SK-N-SH treated with all-trans-retinoic acid at 6 μM for 48 hours (cell line): ENCODE measurements around the gene TNFRSF9.

Experiments
- ATAC-seq: fragments of 200-7000 bp; cut with Tn5 transposase; 3 replicates; pipeline ENCODE4 v1.9.1; 2020; ENCODE audit warnings: mild to moderate bottlenecking, moderate library complexity
- ARNTL ChIP-seq: fragments of 450-650 bp; formaldehyde crosslinking; IDR thresholded peaks from 2 replicates; pipeline ENCODE4 v1.5.0; 2020; ENCODE audit warnings: low read depth, mild to moderate bottlenecking, moderate library complexity, borderline replicate concordance
- CREB5 ChIP-seq: fragments of 250-450 bp; sonication (Bioruptor Pico); IDR thresholded peaks from 2 replicates; pipeline ENCODE4 v1.5.1; 2020; ENCODE audit warnings: low read depth, mild to moderate bottlenecking, moderate library complexity
- CSDC2 ChIP-seq: fragments of 250-450 bp; sonication (Bioruptor Pico); IDR thresholded peaks from 2 replicates; pipeline ENCODE4 v1.5.0; 2020; ENCODE audit warnings: mild to moderate bottlenecking, moderate library complexity
- CSRNP3 ChIP-seq: fragments of 250-450 bp; sonication (Bioruptor Pico); IDR thresholded peaks from 2 replicates; pipeline ENCODE4 v1.5.1; 2021; ENCODE audit warnings: mild to moderate bottlenecking, moderate library complexity
- ESRRG ChIP-seq: fragments of 250-450 bp; sonication (Bioruptor Pico); IDR thresholded peaks from 2 replicates; pipeline ENCODE4 v1.6.1; 2021; ENCODE audit warnings: mild to moderate bottlenecking
- GLIS3 ChIP-seq: fragments of 250-450 bp; sonication (Bioruptor Pico); IDR thresholded peaks from 2 replicates; pipeline ENCODE4 v1.5.0; 2020; ENCODE audit warnings: mild to moderate bottlenecking, moderate library complexity
- ISL1 ChIP-seq: fragments of 250-450 bp; sonication (Bioruptor Pico); IDR thresholded peaks from 2 replicates; pipeline ENCODE4 v2.1.2; 2022; ENCODE audit warnings: mild to moderate bottlenecking, moderate library complexity
- OSR1 ChIP-seq: fragments of 250-450 bp; sonication (Bioruptor Pico); IDR thresholded peaks from 2 replicates; pipeline ENCODE4 v1.8.0; 2022; ENCODE audit warnings: moderate library complexity, mild to moderate bottlenecking, inconsistent platforms
- PATZ1 ChIP-seq: fragments of 250-450 bp; sonication (Bioruptor Pico); IDR thresholded peaks from 2 replicates; pipeline ENCODE4 v1.8.0; 2020; ENCODE audit warnings: mild to moderate bottlenecking, moderate library complexity, borderline replicate concordance
- POU6F1 ChIP-seq: fragments of 250-450 bp; sonication (Bioruptor Pico); IDR thresholded peaks from 2 replicates; pipeline ENCODE4 v1.8.0; 2021; ENCODE audit warnings: low read depth, mild to moderate bottlenecking, moderate library complexity, borderline replicate concordance
- PPARA ChIP-seq: fragments of 250-450 bp; sonication (Bioruptor Pico); IDR thresholded peaks from 2 replicates; pipeline ENCODE4 v1.5.0; 2020; ENCODE audit warnings: mild to moderate bottlenecking, borderline replicate concordance
- SNAI2 ChIP-seq: fragments of 250-450 bp; sonication (Bioruptor Pico); IDR thresholded peaks from 2 replicates; pipeline ENCODE4 v1.5.0; 2020; ENCODE audit warnings: mild to moderate bottlenecking, moderate library complexity
- TCF4 ChIP-seq: fragments of 250-450 bp; sonication (Bioruptor Pico); IDR thresholded peaks from 2 replicates; pipeline ENCODE4 v1.8.0; 2021; ENCODE audit warnings: mild to moderate bottlenecking, moderate library complexity, borderline replicate concordance
- TOX ChIP-seq: fragments of 250-450 bp; sonication (Bioruptor Pico); IDR thresholded peaks from 2 replicates; pipeline ENCODE4 v1.8.0; 2021; ENCODE audit warnings: mild to moderate bottlenecking, moderate library complexity, borderline replicate concordance
- ZC3H10 ChIP-seq: fragments of 250-450 bp; sonication (Bioruptor Pico); IDR thresholded peaks from 2 replicates; pipeline ENCODE4 v1.5.1; 2021; ENCODE audit warnings: mild to moderate bottlenecking, moderate library complexity
- ZFP3 ChIP-seq: fragments of 250-450 bp; sonication (Bioruptor Pico); IDR thresholded peaks from 2 replicates; pipeline ENCODE4 v1.5.0; 2020; ENCODE audit warnings: mild to moderate bottlenecking, moderate library complexity
- ZFP30 ChIP-seq: fragments of 450-650 bp; formaldehyde crosslinking; IDR thresholded peaks from 2 replicates; pipeline ENCODE4 v1.5.0; 2022; ENCODE audit warnings: mild to moderate bottlenecking, moderate library complexity
- ZNF70 ChIP-seq: fragments of 450-650 bp; formaldehyde crosslinking; IDR thresholded peaks from 2 replicates; pipeline ENCODE4 v1.5.0; 2020; ENCODE audit warnings: mild to moderate bottlenecking, moderate library complexity
- ZNF8 ChIP-seq: fragments of 450-650 bp; formaldehyde crosslinking; IDR thresholded peaks from 2 replicates; pipeline ENCODE4 v1.5.0; 2020; ENCODE audit warnings: mild to moderate bottlenecking, moderate library complexity

Gene TNFRSF9

GRCh38 chr1:7878027-7878426, 62.6 kb downstream of the TNFRSF9 start:
- no peak for TF ChIP-seq TCF4
- TF ChIP-seq OSR1 (CRISPR knock-in tag) = no peak
- no peak for TF ChIP-seq ZFP30 (CRISPR knock-in tag)
- TF ChIP-seq ISL1 (CRISPR knock-in tag) = no peak
- TF ChIP-seq CSRNP3 (CRISPR knock-in tag) = no peak
- TF ChIP-seq, all 23 proteins: peak for 0
- no peak for ATAC-seq

GRCh38 chr1:7873801-7874795, 66.5 kb downstream of the TNFRSF9 start:
- ATAC-seq = no peak
- TF ChIP-seq SNAI2 (no peak), CREB5 (CRISPR knock-in tag) (no peak), ISL1 (CRISPR knock-in tag) (no peak), ZFP30 (CRISPR knock-in tag) (no peak), TOX (CRISPR knock-in tag) (no peak)

- ATAC-seq = no peak
- TF ChIP-seq ZFP3 (CRISPR knock-in tag) (no peak), SNAI2 (no peak), PATZ1 (CRISPR knock-in tag) (no peak), ISL1 (CRISPR knock-in tag) (no peak), CSRNP3 (CRISPR knock-in tag) (no peak), ARNTL (CRISPR knock-in tag) (no peak), PPARA (no peak), CSDC2 (CRISPR knock-in tag) (no peak), ZC3H10 (no peak), CREB5 (CRISPR knock-in tag) (no peak), ZNF70 (CRISPR knock-in tag) (no peak), POU6F1 (CRISPR knock-in tag) (no peak), ESRRG (CRISPR knock-in tag) (no peak), GLIS3 (CRISPR knock-in tag) (no peak), ZFP30 (CRISPR knock-in tag) (no peak), OSR1 (CRISPR knock-in tag) (no peak), ZNF8 (CRISPR knock-in tag) (no peak), TOX (CRISPR knock-in tag) (no peak)
Observed at GRCh38 chr1:7871136-7871535, 69.5 kb downstream of the TNFRSF9 start.
